Mucosa of stomach (tissue), 1 donor: ENCODE results near the gene C1QTNF2.
"Not testable (repeated sequence)": the region's sequence is repeated elsewhere in the genome, so short reads cannot be mapped to it uniquely, and the experiment has no call there.

Experiments
- H3K27me3 ChIP-seq: one replicate; pipeline ENCODE4 v1.7.0; 2013; ENCODE audit warnings: mild to moderate bottlenecking, low read length; ENCODE audit not compliant: control insufficient read depth, insufficient read depth
- H3K36me3 ChIP-seq: one replicate; pipeline ENCODE4 v1.7.0; 2013; ENCODE audit warnings: low read length; ENCODE audit not compliant: control insufficient read depth, insufficient read depth
- H3K4me1 ChIP-seq: one replicate; pipeline ENCODE4 v1.7.0; 2013; ENCODE audit warnings: mild to moderate bottlenecking, low read length; ENCODE audit not compliant: control insufficient read depth, insufficient read depth
- H3K4me3 ChIP-seq: one replicate; pipeline ENCODE4 v1.7.0; 2013; ENCODE audit warnings: low read length
- H3K9ac ChIP-seq: one replicate; pipeline ENCODE4 v1.7.0; 2013; ENCODE audit warnings: mild to moderate bottlenecking, low read length, moderate library complexity
- H3K9me3 ChIP-seq: one replicate; pipeline ENCODE4 v1.7.0; 2013; ENCODE audit warnings: mild to moderate bottlenecking, low read length, moderate library complexity; ENCODE audit not compliant: control insufficient read depth
- donor health status: Pancreatic carcinoma.

C1QTNF2 gene

DNA sequence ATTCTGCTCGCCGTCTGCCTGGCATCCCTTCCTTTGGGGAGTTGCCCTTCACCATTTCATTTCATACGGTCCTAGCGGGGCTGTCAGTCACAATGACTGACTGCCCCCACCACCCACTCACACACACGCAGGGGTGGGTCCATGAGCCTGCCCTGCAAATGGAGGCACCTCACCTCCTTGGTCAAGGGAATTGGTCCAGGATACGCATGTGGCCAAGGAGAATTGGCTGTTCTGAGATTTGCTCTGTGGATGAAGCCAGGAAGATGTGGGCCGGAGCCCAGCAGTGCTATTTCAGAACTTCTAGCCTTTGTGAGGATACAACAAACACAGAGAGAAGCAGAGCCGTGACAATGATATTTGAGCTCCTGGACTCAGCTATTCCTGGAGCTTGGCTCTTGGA is 17.0 kb downstream of the C1QTNF2 start:
- Histone ChIP-seq H3K36me3 (no peaks in the 10 kb centered on the region), H3K27me3 (no peaks in the 10 kb centered on the region), H3K9ac (no peak overlapping the region), H3K4me1 (peaks cover 5% of the 10 kb centered on the region), H3K9me3 (no peaks in the 10 kb centered on the region), H3K4me3 (no peak overlapping the region)

DNA sequence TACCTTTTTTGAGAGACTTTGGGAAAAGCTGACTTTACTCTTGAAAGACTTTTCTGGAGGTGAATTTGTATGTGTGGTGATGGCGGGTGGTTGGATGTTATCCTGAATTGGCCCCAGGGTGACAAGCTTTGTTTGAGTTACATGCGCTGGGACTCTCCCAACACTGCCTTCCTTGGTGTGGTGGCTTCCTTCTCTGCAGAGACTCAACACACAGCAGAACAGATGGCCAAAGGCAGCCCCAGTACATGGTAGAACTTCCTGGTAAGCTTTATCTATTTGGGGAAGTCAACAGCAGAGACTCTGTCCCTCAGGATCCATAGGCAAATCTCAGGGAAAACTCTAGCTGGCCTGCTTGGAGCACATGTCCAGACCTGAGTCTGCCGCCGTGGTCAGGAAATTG is 18.1 kb downstream of the C1QTNF2 start:
- H3K9ac ChIP-seq = no peak overlapping the region
- no peaks in the 10 kb centered on the region for H3K27me3 ChIP-seq
- no peak overlapping the region for H3K4me3 ChIP-seq
- no peaks in the 10 kb centered on the region for H3K9me3 ChIP-seq
- H3K4me1 ChIP-seq = no peaks in the 10 kb centered on the region
- H3K36me3 ChIP-seq = no peaks in the 10 kb centered on the region

DNA sequence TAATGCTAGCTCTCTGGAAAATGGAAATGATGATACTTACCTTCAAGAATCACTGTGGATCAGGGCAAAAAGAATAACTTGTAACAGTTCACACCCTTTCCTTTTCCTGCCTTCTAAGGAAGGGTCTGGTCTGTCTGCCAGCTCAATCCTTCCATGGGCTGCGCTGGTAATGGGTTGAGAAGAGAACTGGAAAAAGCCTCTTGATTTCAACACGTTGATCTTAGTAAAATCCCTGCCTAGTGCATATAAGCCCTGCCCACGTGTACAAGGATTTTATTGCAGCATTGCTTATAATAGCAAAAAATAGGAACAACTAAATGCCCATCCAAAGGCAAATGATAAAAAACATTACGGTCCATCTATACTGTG is 20.5 kb downstream of the C1QTNF2 start:
- Histone ChIP-seq H3K9ac (no peak overlapping the region), H3K9me3 (no peaks in the 10 kb centered on the region), H3K4me1 (no peaks in the 10 kb centered on the region), H3K27me3 (no peaks in the 10 kb centered on the region), H3K36me3 (no peaks in the 10 kb centered on the region), H3K4me3 (no peak overlapping the region)

DNA sequence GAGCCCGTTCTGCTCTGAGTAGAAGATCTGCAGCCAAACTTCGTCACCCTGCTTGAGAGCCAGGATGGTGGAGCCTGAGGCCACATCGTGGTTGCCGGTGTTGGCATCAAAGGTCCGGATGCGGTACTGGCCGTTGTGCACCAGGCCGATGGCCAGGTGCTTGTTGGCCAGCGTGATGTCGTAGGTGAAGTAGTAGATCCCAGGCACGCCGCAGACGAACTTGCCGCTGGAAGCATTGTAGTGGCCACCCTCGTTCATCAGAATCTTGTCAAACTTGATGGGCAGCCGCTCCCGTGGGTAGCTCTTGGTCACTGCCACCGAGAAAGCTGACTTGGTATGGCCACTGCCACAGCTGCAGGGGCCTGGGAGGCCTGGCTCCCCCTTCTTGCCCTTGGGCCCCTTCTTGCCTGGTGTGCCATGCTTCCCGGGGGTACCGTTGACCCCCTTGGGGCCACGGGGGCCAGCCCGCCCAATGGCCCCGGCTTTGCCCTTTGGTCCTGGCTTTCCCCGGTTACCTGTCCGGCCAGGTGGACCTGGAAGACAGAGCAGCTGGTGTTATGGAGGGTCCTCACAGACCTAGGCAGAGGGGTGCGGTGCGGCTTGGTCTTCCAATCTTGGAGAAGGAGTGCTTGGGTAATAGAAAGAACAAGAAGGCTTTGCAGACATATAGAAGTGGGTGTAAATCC is 21.0 kb downstream of the C1QTNF2 start:
- Histone ChIP-seq H3K9me3 (no peaks in the 10 kb centered on the region), H3K4me1 (no peaks in the 10 kb centered on the region), H3K9ac (no peak overlapping the region), H3K27me3 (no peaks in the 10 kb centered on the region), H3K4me3 (no peak overlapping the region), H3K36me3 (no peaks in the 10 kb centered on the region)

DNA sequence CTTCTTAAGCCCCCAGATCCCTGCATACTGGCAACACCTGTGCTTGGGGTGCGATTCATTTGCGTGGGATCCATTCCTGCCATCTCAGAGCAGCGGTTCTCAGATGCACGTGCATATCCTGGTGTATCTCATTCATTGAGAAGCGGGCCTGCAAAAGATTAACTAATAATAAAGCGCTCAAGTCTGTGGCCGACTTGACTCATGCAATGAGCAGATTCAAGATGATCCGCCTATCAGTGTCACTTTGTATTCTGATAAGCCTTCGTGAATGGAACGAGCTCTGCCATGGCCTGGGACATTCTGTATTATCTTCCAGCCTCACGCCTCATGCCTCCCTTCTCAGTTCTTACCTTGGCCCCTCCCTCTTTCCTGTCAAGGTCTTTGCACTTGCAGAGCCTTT is 22.3 kb downstream of the C1QTNF2 start:
- Histone ChIP-seq H3K9me3 (no peaks in the 10 kb centered on the region), H3K4me1 (no peaks in the 10 kb centered on the region), H3K9ac (no peak overlapping the region), H3K4me3 (no peak overlapping the region), H3K27me3 (no peaks in the 10 kb centered on the region), H3K36me3 (no peaks in the 10 kb centered on the region)

DNA sequence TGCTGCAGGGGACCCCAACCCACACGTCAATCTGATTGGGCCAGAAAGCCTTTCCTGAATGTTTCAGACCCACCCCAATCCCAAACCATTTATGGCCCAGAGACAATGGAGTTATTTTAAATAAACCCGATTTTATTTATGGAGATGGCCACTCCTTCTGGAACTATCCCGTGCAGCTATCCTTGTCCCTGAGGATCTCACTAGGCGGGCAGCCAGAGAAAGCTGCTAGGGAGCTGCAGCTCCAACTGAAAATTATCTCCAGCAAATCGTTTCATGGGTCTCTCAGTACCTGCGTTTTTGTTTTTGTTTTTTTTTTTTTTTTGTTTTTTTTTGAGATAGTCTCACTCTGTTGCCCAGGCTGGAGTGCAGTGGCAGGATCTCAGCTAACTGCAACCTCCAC is 23.0 kb downstream of the C1QTNF2 start:
- Histone ChIP-seq H3K4me1 (no peaks in the 10 kb centered on the region), H3K36me3 (no peaks in the 10 kb centered on the region), H3K4me3 (no peak overlapping the region), H3K9ac (no peak overlapping the region), H3K9me3 (no peaks in the 10 kb centered on the region), H3K27me3 (no peaks in the 10 kb centered on the region)

DNA sequence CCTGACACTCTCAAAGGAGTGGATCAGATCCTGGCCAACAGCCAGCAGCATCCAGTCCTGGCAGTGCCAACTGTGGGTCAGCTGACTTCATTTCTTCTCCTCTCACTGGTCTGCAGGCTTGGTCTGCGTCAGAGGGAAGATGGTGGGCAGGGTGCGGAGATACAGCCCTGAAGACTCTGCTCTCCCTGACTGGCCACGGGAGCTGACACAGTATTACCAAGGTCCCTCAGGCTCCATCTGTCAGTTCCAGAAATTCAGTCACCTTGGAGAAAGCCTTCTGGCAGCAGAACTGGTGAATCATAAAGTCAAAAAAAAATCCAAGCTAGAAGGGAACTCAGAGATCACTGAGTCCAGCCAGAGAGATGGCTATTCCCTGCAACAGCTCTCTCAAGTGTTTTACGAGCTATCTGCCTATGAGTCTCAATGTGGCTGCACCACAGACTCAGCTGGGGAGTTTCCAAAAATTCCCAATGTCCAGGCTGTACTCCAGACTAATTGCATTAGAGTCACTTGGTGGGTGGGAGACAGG is 27.9 kb downstream of the C1QTNF2 start:
- Histone ChIP-seq H3K9ac (no peak overlapping the region), H3K4me3 (no peak overlapping the region), H3K4me1 (no peaks in the 10 kb centered on the region)

DNA sequence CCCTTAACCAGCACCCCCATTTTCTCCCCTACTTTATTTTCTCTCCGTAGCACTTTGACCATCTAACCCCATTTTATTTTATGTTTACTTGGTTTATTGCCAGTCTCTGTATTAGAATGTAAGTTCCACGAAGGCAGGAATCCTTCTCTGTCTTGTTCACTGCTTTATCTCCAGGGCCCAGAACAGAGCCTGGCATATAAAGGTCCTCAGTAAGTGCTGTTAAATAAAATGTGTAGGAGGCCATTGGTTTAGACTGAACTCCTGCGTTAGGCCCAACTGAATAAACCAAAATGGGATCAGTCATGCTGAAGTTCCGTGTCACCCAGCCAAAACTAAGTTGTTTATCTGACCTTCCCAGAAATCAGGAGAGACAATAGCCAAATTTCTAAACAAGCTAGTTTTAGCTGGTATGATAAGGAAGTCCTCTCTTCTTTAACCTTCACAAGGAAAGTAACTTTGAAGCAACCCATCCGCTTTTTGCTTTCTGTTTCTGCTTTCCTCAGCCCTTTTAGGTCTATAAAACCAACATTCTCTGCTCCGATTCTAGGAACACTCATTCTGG is 29.0 kb downstream of the C1QTNF2 start:
- Histone ChIP-seq H3K9ac (no peak overlapping the region), H3K36me3 (no peaks in the 10 kb centered on the region), H3K27me3 (no peaks in the 10 kb centered on the region), H3K4me1 (no peaks in the 10 kb centered on the region), H3K9me3 (no peaks in the 10 kb centered on the region), H3K4me3 (no peak overlapping the region)

More for the DNA sequence above, 27.9 kb downstream of the C1QTNF2 start:
- H3K36me3 ChIP-seq = no peaks in the 10 kb centered on the region
- no peaks in the 10 kb centered on the region for H3K9me3 ChIP-seq
- H3K27me3 ChIP-seq = no peaks in the 10 kb centered on the region

DNA sequence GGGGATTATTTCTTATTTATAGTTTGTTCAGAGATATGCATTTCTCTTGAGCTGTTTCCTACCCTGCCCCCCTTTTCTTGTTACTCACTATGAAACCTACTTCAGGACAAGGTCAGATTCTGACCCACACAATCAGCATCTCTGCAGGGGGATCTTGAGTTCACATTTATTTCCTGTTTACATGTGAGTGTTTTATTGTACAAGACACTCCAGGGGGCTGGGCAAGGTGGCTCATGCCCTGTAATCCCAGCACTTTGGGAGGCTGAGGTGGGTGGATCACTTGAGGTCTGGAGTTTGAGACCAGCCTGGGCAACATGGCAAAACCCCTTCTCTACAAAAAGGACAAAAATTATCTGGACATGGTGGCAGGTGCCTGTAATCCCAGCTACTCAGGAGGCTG is 29.9 kb downstream of the C1QTNF2 start:
- not testable (repeated sequence) for H3K9ac ChIP-seq, H3K4me1 ChIP-seq, H3K36me3 ChIP-seq, H3K27me3 ChIP-seq, H3K4me3 ChIP-seq, H3K9me3 ChIP-seq

DNA sequence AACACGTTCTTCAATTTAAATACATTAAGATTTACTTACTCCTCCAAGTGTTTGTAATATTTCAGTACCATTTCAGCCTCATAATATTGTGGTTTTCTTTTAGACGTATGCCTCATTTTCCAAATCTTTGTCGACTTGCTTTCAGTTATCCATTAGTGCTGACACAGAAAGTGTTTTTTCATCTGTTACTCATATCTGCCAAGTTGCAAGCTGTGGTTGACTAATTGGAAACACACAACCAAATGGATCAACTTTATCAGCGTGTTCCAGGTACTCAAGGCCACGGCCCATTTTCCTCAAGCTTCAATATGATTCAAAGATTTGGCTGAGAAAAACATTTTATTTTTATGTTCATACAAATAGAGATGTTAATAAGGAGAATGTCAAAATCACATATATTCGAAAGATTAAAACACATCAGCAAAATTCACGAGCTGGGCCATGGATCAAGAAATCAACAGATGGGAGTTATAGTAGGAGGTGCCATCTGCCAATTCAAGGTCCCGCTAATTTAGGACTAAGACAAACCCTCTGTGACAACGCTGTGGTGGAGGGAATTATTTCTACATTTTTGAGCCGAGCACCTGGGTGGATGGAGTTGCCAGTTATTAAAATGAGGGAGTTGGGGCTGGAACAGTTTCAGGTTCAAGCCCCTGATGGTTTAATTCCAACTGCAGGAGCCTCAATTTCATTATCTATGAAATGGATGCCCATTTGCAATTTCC is 30.9 kb downstream of the C1QTNF2 start:
- Histone ChIP-seq H3K27me3 (no peaks in the 10 kb centered on the region), H3K4me3 (no peak overlapping the region), H3K4me1 (no peaks in the 10 kb centered on the region), H3K9ac (no peak overlapping the region), H3K36me3 (no peaks in the 10 kb centered on the region), H3K9me3 (no peaks in the 10 kb centered on the region)

DNA sequence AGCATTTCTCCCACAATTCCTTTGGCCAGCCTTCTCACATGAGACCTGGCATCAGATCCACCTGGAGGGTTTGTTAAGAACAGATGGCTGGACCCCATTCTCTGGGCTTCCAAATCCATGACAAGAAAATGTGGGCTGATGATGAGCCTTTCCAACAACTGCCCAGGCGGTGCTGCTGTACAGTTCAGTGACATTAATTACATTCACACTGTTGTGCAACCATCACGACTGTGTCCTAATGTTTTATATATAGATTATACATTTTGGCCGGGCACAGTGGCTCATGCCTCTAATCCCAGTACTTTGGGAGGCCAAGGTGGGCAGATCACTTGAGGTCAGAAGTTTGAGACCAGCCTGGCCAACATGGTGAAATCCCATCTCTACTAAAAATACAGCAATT is 35.7 kb downstream of the C1QTNF2 start:
- not testable (repeated sequence) for H3K9me3 ChIP-seq, H3K36me3 ChIP-seq, H3K9ac ChIP-seq, H3K27me3 ChIP-seq, H3K4me1 ChIP-seq, H3K4me3 ChIP-seq

DNA sequence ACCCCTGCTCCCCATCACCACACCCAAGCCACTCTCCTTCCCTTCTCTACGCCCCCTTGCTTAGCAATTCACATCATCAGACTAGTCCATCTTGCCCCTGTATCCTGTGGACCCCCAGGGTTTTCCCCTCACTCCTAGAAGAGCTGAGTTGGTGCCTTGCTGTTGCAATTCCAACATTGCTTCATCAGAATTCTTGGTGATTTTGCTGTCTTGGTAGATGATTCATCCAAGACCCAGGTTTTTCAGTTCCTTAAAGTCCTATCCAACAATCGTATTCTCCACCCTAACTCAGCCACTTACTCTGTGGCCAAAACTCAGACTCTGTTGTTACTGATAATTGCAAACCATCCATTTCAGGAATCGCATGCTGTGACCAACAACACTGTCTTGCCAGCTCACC is 36.7 kb downstream of the C1QTNF2 start:
- H3K27me3 ChIP-seq = no peaks in the 10 kb centered on the region
- no peak overlapping the region for H3K4me3 ChIP-seq
- H3K9ac ChIP-seq = no peak overlapping the region

More for the DNA sequence above, 36.7 kb downstream of the C1QTNF2 start:
- Histone ChIP-seq H3K36me3 (no peaks in the 10 kb centered on the region), H3K4me1 (no peaks in the 10 kb centered on the region), H3K9me3 (no peaks in the 10 kb centered on the region)
